SH-SY5Y (cell line): ENCODE measurements around the gene GAN.

Experiments
- GATA2 ChIP-seq: IDR thresholded peaks from 2 replicates; pipeline ENCODE4 v1.6.1; 2011; ENCODE audit warnings: mild to moderate bottlenecking, low read depth, low read length
- GATA3 ChIP-seq: IDR thresholded peaks from 2 replicates; pipeline ENCODE4 v1.6.1; 2011; ENCODE audit warnings: low read depth, mild to moderate bottlenecking, low read length, moderate library complexity

DNA sequence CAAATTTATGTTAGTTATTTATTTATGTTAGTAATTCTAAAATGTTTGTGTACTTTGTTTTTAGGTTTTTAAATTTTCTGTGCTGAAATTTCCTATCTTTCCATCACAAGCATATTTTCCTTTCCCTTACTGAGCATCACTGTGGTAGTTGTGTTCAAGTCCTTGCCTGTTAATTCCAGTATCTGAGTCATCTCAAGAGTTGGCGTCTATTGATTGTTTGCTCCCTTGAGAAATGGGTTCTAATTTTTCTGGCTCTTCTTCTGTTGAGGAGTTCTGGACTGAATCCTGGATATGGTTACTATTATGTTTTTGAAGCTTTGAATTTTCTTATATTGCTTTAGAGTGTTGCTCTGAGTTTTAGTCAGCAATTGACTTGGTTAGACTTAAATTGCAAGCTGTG, 56.3 kb downstream of the GAN start:
- TF ChIP-seq GATA2 = no peak
- no peak for TF ChIP-seq GATA3
